Uterus (tissue), 4 donors: ENCODE measurements around the gene BMP5. TPM values are rescaled to one million over a fixed set of nuclear protein-coding genes. Genes with fewer than 3 reads are reported as not detected.

ENCODE experiments used
- DNase-seq, 2 donors: peaks; one replicate each; pipeline ENCODE4 v3.0.0-alpha.2; 2019 to 2020
- H3K27ac ChIP-seq, 2 donors: fragments of 200-600 bp; sonication (generic); 1 replicate in 1 of 2; 2 replicates in 1 of 2; pipeline ENCODE4 v1.5.1; 2016 to 2018
- H3K27me3 ChIP-seq, 2 donors: fragments of 200-600 bp; sonication (generic); one replicate each; pipeline ENCODE4 v1.5.1; 2018 to 2019; ENCODE audit warnings: control low read depth in 1 of 2
- H3K36me3 ChIP-seq, 2 donors: fragments of 200-600 bp; sonication (generic); one replicate each; pipeline ENCODE4 v1.5.1; 2019; ENCODE audit warnings: control low read depth in 1 of 2
- H3K4me1 ChIP-seq, 2 donors: fragments of 200-600 bp; sonication (generic); one replicate each; pipeline ENCODE4 v1.5.1; 2018 to 2019; ENCODE audit warnings: control low read depth in 1 of 2
- H3K4me3 ChIP-seq, 2 donors: fragments of 200-600 bp; sonication (generic); 1 replicate in 1 of 2; 2 replicates in 1 of 2; pipeline ENCODE4 v1.5.1; 2018 to 2019; ENCODE audit warnings: mild to moderate bottlenecking in 1 of 2
- H3K9me3 ChIP-seq, 2 donors: fragments of 200-600 bp; sonication (generic); one replicate each; pipeline ENCODE4 v1.5.1; 2019; ENCODE audit warnings: control low read depth in 1 of 2
- CTCF ChIP-seq, 4 experiments: fragments of 200-600 bp in 2 of 4; fragments of 450-650 bp in 2 of 4; sonication (generic) in 2 of 4; IDR thresholded peaks; one replicate each; pipeline ENCODE4 v1.5.1; 2016 to 2019; ENCODE audit warnings: antibody characterized with exemption in 4 of 4, mild to moderate bottlenecking in 2 of 4, moderate library complexity in 1 of 4
- POLR2A ChIP-seq, 2 donors: fragments of 450-650 bp; IDR thresholded peaks; one replicate each; pipeline ENCODE4 v1.6.1; 2016; ENCODE audit warnings: antibody characterized with exemption in 2 of 2, mild to moderate bottlenecking in 1 of 2, moderate library complexity in 1 of 2
- intact Hi-C: fragments of 100-400 bp; cut with DNase I; formaldehyde crosslinking; loops from one replicate; pipeline ENCODE4 v1.15.1; 2023; ENCODE audit warnings: low total_unique reads
- total RNA-seq, 4 donors: library from RNA; depleted of rRNA in 3 of 4; stranded (reverse); fragments of >200 nt in 3 of 4; gene quantifications; one replicate each; pipeline versions ENCODE4 v1.1.0 to v1.2.4, GENCODE V29; 2014 to 2023
- donor health status: DM: yes; HTN: yes; CAD: no.

BMP5 gene
- total RNA-seq, 4 donors from 2014 or later, result 0.41 TPM; not detected in 3

GRCh38 chr6:55758156-55758937 is 117.0 kb downstream of the BMP5 start:
- no peaks in the 10 kb centered on the region for H3K4me1 ChIP-seq
- DNase-seq, result no peak
- no peaks in the 10 kb centered on the region for H3K9me3 ChIP-seq
- no peak overlapping the region for H3K27ac ChIP-seq
- H3K27me3 ChIP-seq, result no peaks in the 10 kb centered on the region
- no peak overlapping the region for H3K4me3 ChIP-seq
- intact Hi-C loops, result no loop called here
- TF ChIP-seq POLR2A (IDR thresholded peaks at IDR 0.05), result no peak
- TF ChIP-seq CTCF (IDR thresholded peaks at IDR 0.05), result no peak
- H3K36me3 ChIP-seq, result no peaks in the 10 kb centered on the region

- Histone ChIP-seq H3K36me3 (no peaks in the 10 kb centered on the region), H3K9me3 (no peaks in the 10 kb centered on the region), H3K27me3 (no peaks in the 10 kb centered on the region), H3K4me1 (no peaks in the 10 kb centered on the region), H3K27ac (no peak overlapping the region), H3K4me3 (no peak overlapping the region)
- TF ChIP-seq POLR2A (IDR thresholded peaks at IDR 0.05) (no peak), CTCF (IDR thresholded peaks at IDR 0.05) (no peak)
- intact Hi-C loops, result no loop called here
- no peak for DNase-seq
These were observed 118.8 kb downstream of the BMP5 start for GRCh38 chr6:55756531-55757031.

DNA sequence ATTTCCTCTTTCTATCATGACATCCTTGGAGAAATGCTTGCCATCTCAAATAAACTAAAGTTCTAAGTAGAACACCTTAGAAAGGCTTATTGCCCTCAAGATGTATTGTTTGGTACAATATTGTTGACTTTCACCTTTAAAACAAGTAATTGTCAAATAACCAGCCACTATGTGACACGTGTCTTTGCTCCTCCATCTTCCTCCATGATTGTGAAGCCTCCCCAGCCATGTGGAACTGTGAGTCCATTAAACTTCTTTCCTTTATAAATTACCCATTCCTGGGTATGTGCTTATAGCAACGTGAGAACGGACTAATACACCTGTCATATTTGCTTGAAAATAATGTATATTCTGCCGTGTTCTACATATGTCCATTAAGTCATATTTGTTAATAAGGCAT is 126.5 kb downstream of the BMP5 start:
- Histone ChIP-seq H3K9me3 (no peaks in the 10 kb centered on the region), H3K4me3 (no peak overlapping the region), H3K4me1 (no peaks in the 10 kb centered on the region), H3K27me3 (no peaks in the 10 kb centered on the region), H3K27ac (no peak overlapping the region), H3K36me3 (no peaks in the 10 kb centered on the region)
- intact Hi-C loops, result no loop called here
- no peak for TF ChIP-seq POLR2A (IDR thresholded peaks at IDR 0.05)
- no peak for TF ChIP-seq CTCF (IDR thresholded peaks at IDR 0.05)
- no peak for DNase-seq

DNA sequence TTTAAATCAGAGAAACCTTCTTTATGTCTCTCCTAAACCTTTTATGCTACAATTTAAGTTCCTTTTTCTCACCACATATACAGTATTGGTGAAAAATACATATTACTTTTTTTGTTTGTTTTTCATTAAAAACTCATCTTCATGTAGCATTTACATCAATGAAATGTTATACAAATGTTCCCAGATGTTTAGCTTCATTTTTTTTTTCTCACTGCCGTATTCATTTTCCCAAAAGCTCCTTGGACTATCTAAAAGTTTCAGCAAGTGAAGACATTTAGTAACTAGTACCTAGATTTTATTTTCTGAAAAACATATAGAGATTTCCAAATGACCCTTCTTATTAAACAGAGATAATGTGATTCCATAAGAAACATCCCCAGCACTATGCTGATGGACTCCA is 128.9 kb downstream of the BMP5 start:
- no peaks in the 10 kb centered on the region for H3K27me3 ChIP-seq
- H3K4me3 ChIP-seq, result no peak overlapping the region
- no peaks in the 10 kb centered on the region for H3K36me3 ChIP-seq
- no peaks in the 10 kb centered on the region for H3K4me1 ChIP-seq
- no peak for TF ChIP-seq CTCF (IDR thresholded peaks at IDR 0.05)
- TF ChIP-seq POLR2A (IDR thresholded peaks at IDR 0.05), result no peak
- no peak for DNase-seq
- no peaks in the 10 kb centered on the region for H3K9me3 ChIP-seq
- H3K27ac ChIP-seq, result no peak overlapping the region
- intact Hi-C loops, result no loop called here

DNA sequence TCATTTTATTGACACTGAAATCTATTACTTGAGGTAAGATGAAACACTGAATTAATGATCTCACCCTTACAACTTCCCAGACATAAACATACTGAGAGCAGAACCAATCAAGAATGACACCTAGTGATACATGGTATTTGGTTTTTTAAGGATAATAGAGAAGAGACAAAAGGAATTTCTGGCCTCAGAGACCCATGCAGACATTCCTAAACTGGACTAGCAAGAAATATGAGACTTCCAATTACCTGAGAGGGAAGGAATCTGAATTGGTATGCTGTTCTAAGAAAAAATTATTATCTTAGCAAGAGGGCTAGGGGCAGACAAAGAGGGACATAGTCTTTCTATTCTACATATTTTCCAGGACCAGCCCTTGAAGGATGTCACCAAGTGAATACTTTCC is 141.1 kb downstream of the BMP5 start:
- intact Hi-C loops, result no loop called here
- TF ChIP-seq CTCF (IDR thresholded peaks at IDR 0.05) (no peak), POLR2A (IDR thresholded peaks at IDR 0.05) (no peak)
- Histone ChIP-seq H3K4me1 (no peaks in the 10 kb centered on the region), H3K4me3 (no peak overlapping the region), H3K27me3 (no peaks in the 10 kb centered on the region), H3K36me3 (no peaks in the 10 kb centered on the region), H3K27ac (no peak overlapping the region), H3K9me3 (no peaks in the 10 kb centered on the region)
- DNase-seq, result no peak
